Inferior parietal cortex (tissue), 1 donor: ENCODE results near the gene PPM1H.
"Not testable (repeated sequence)": the region's sequence is repeated elsewhere in the genome, so short reads cannot be mapped to it uniquely, and the experiment has no call there.

ENCODE experiments used
- DNase-seq: peaks from one replicate; pipeline ENCODE4 v3.0.0-alpha.2; 2016; ENCODE audit errors: extremely low spot score

The PPM1H gene

GRCh38 chr12:62767496-62767895 lies 167.5 kb downstream of the PPM1H start:
- no peak for DNase-seq

GRCh38 chr12:62766496-62766895 lies 168.5 kb downstream of the PPM1H start:
- no peak for DNase-seq

DNA sequence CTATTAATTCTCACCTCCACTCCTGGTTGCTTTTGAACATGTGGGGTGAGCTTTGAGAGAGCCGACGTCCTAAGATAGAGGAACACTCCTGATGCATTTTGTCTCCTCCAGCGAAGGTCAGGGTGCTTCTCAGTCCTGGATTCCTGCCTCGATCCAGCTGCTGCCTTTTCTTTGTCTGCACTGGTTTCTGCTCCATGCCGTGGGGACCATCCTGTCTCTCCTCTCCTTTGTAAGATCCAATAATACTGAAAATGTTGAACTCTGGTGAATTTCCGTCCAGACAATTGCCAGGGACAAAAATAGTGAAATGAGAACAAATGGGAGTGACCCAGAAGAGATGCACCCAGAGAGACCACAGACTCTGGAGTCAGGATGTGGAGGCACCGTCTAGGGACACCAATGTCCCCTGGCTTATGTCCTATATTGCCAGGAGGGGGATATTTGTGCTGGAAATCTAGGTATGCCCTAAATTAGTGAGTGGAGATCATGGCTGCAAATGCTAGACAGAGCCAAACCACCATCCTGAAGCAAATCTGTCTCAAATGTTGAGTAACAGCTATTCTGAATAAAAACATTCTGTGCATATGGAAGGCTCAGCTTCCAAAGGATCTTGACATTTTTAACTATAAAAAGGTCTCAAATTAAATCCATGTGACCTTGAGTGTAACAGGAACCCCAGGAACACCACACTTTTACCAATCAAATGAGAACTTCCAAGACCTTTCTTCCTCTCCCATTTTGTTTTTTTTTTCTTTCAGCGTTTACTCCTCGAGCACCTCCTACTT lies 170.9 kb downstream of the PPM1H start:
- no peak for DNase-seq

DNA sequence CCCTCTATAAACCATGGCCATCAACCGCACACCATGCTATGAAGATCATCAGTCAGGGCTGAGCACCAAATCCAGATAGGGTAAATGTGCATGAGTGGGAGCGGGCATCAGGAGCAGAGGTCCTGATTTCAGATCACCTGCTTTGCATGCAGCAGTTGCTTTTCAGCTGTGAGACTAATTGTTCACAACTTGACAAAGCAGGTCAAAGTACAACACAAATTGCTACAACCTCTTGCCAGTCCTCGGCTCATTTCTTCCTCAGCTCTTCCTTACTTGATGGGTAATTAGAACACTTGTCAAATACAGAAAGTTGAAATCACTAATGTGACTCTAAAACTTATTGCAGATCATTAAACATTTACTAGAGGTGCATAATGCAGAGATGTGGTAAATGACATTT lies 171.6 kb downstream of the PPM1H start:
- DNase-seq, result no peak

- no peak for DNase-seq
Measured at GRCh38 chr12:62762645-62763044, 172.3 kb downstream of the PPM1H start.

DNA sequence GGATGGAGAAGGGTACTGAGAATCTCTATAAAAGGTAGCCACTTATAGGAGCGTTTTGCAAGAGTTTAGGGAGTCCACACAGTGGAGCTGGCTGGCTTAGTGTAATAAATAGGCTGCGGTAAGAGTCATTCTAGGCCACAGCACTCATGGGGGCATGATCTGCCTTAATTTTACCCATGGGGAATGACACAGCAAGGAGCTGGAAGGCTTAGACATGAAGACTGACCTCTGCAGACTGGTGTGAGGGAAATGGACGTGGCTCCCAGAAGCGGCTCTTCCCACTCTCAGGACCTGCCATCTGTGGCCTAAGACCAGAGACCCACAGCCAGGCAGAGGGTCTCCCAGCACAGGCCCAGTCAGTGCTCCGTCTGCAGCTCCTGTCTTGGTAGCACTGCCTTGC lies 173.3 kb downstream of the PPM1H start:
- DNase-seq, result no peak

- no peak for DNase-seq
Measured at GRCh38 chr12:62760779-62761178, 174.2 kb downstream of the PPM1H start.

GRCh38 chr12:62760341-62760740 lies 174.6 kb downstream of the PPM1H start:
- not testable (repeated sequence) for DNase-seq

DNA sequence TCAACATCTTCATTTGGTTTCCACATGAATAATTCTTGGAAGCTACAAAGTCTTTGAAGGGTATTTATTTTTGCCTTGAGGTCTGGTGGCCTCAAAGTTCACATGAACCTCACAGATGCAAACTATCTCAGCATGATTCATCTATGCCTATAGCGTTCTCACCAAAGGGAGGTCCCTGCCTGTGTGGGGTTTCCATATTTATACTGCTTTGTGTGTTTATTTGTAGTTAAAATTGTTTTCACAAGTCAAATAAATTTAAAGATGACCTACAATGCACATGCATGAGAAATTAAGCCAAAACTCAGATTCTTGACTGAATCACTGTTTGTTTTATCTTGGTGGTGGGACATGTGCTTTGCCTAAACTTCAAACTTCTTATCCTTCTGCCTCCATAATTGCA lies 176.7 kb downstream of the PPM1H start:
- no peak for DNase-seq

- no peak for DNase-seq
Measured at GRCh38 chr12:62757048-62757447, 177.9 kb downstream of the PPM1H start.

DNA sequence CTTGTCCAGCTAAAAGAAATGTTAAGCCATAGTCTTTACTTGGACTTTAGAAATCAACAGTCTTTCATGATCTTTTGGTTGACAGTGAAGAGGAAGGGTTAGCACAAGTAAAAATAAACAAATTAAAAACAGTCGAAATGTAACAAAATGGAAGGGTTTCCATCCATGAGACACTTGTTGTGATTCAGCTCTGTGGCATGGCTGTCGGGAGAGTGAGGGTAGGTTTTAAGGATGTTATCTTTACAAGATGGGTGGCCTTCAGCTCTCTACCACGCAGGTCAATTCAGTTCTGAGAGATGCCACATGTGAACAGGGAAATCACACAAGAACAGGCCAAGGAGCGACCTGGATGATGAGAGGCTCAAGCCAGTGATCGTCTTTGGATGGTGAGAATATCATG lies 180.2 kb downstream of the PPM1H start:
- DNase-seq, result no peak

DNA sequence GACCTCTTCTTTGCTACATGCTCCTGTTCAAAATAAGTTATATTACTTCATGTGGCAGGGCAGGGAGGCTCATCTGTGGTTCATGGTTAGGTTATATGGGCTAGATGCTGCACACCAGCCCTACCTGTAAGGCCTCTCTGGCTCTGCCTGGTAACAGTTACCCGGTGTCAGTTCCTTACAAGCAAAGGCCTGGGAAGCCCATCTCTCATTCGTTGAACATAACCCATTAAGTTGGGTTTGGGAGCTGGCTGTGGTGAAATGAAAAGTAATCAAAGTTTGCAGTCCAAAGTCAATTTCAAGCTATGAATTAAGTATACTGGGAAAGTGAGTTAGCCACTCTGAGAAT lies 183.2 kb downstream of the PPM1H start:
- no peak for DNase-seq

DNA sequence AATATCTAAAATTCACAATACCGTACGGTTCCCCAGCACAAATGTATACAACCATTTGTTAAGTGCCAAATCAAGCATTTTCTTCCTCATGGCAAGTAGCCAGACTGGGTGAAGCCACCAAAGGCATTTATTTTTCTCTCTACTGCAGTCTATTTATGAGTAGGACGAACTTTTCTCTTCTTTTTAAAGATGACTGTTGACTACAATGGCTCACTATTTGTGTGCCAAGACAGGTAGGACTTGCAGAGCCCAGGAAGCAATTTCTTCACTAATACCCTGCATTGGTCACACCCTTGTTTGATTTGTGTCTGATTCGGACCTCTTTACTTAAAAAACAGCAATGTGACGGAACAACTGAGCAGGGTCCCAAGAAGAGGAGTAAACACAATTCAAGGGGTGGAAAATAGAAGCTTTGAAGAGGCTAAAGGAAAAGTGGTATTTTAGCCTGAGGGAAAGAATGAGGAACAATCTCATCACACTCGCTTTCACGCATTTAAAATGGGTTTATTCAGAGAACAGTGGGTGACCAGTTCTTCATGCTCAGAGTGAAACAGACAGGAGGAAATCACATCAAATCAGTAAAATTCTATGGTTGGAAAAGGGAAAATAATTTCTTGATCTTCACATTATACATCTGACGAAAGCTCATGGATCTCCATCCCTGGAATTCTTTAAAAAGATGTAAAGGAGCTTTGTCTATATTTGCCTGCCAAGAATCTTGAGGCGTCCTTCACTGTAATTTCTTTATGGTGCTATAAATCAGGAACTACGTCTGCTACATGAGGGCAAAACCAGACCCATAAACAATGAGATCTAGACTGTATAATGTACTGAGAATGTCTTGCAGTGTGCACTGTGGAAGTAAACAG lies 183.8 kb downstream of the PPM1H start:
- no peak for DNase-seq

DNA sequence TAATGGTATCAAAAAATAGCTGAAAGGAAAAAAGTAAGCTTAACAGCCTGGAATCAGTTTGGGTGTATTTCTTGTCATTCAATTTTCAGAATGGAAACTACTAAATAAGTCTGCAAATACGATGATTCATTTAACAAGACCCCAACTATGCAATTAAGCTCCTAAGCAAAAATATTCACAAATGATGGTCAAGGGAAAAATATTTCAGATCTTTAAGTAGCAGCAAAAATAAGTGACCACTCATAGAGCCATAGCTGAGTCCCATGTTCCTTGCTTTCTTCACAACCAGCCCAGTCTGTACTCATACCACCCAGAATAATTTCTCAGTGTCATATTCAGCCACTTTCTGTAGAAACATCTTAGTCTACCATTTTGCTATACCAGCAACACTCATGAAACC lies 185.4 kb downstream of the PPM1H start:
- DNase-seq, result no peak

- no peak for DNase-seq
Measured at GRCh38 chr12:62748941-62749468, 185.9 kb downstream of the PPM1H start.

- DNase-seq, result no peak
Measured at GRCh38 chr12:62744551-62744950, 190.4 kb downstream of the PPM1H start.

DNA sequence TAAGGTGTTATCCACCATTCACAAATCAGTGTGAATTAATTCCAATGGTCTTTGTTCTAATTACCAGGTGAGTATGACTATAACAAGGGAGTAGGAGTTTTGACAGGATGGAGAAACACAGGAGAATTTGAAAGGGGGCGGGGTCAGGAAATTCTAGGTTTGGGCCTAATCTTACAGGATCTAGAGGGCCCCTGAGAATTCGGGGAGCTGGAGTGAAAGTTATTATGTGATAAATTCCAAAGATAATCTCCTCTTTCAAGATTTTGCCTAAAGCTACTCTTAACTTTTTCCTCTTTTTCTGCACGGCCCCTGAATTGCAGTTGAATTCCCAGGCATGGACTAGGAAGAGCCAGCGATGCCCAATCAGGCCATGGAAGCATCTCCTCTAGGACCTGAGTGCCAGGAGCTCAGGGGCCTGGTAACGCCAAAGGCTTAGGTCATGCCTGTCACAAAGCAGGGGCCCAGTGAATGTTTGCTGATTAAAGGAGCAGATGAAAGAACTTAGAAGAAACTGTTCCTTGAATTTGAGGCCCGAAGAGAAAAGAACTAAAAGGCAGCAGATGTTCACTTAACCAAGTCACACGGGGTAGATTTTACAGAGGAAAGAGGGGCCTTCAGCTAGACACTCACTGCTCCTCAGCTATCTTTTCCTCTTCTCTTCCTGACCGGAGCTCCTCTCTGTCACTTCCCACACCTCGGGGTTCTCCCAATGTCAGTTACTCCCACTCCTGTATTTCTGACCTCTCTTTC lies 195.5 kb downstream of the PPM1H start:
- no peak for DNase-seq

GRCh38 chr12:62738616-62739015 lies 196.3 kb downstream of the PPM1H start:
- DNase-seq, result no peak

- no peak for DNase-seq
Measured at GRCh38 chr12:62738105-62738504, 196.8 kb downstream of the PPM1H start.

DNA sequence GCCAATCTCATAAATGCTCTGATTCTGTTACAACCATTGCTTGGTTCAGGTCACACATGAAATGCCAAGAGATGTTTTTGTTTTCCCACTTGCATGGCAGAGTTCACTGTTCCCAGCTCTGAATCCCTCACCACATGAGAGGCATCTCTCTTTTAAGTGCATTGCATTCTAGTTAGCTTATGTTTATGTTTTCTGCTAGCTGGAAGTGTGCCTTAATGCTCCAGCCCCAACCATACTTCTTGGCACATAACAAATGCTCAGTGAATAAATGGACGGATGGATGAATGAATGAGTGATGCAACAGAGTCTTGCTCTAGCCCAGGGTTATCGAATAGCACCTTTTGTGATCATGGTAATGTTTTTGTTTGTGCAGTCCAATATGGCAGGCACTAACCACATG lies 197.3 kb downstream of the PPM1H start:
- no peak for DNase-seq

GRCh38 chr12:62737188-62737587 lies 197.8 kb downstream of the PPM1H start:
- no peak for DNase-seq

DNA sequence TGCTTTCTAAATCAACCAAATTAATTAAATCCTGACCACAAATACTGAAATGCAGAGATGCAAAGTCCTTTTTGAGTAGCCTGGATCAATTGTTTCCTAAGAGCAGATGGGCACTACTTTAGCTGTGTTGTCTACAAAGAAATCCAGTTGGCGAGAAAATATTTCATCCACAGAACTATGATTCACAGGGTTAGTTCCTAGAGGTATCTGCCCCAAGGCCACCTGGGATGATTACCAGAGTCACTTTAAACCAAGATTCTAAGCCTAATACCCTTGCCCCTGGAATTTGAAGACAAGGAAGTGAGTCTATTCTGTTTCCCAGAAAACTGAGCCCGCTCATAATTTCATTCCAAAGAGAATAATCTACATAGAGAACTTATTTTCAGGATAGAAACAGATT lies 198.4 kb downstream of the PPM1H start:
- no peak for DNase-seq
